GM21737 (cell line): ENCODE measurements around the gene TGFBI.

Experiments
- ATAC-seq: cut with Tn5 transposase; IDR thresholded peaks from one replicate; pipeline ENCODE4 v1.9.1; 2021; ENCODE audit warnings: mild to moderate bottlenecking, moderate library complexity; ENCODE audit not compliant: unreplicated experiment

Gene TGFBI

DNA sequence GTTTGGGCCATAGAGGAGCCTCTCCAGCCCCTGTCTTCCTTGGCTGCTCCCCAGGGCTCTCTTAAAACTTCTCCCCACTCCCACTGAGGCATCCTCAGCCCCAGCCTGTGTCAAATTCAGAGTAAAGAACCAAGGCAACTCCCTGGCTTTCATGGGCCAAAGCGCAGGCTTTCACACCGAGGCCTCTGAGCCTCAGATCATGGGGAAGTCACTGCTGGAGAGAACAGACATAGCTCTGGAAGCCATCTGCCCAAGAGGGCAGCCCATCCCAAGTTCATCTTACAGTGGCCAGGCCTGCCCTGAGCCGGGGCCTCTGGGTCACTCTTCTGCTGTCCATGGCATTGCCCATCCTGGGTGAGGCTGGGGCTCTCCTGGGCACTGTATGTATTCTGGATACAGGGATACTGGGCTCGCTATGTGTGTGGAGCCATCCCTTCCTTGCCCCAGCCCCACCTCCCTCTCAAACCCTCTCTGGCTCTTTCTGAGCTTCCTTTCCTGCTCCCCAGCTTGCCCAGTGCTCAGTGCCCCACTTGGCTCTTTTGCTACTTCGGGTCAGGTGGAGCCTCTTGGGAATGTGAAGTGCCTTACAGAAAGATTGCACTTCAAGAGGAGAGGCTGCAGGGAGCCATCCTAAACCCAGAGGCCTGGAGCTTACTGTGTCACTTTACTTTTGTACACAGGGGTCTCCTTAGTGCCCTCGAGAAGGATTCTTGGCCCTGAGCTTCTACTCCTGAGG is 33.0 kb downstream of the TGFBI start:
- no peak for ATAC-seq

DNA sequence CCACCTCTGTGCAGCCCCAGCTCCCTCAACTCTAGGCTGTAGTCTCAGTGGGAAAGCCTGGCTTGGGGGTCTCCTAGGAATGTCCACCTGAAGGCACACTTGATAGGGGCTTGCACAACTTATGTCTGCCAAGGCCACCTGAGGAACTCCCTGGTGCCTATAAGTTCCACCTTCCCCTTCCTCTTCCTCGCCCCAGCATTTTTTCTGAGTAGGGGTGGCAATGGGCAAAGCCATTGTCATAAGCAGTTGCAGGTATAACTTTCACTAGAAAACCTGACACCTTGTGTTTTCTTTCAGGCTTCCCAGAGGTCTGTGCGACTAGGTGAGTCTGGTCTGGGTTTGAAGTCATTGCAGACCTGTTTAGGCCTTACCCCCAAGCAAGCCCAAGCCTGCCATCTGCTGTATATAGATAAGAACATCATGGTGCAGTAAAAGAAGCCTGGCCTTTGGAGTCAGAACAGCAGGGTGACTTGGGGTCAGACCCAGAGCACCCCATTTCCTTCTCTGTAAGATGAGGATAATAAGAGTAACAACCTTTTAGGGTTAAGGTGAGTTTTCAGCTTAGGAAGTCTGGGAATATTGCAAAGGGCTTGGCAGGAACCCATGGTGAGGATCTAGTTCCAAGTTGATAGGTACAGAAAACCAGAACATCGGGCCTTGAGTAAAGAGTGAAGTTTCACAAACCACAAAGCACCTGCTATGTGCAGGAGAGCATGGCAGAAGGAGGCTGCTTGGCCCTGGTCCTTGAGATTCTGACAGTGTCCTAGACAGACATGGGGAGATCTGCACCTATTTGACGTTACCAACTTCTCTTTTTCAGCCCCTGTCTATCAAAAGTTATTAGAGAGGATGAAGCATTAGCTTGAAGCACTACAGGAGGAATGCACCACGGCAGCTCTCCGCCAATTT is 33.8 kb downstream of the TGFBI start:
- no peak for ATAC-seq

DNA sequence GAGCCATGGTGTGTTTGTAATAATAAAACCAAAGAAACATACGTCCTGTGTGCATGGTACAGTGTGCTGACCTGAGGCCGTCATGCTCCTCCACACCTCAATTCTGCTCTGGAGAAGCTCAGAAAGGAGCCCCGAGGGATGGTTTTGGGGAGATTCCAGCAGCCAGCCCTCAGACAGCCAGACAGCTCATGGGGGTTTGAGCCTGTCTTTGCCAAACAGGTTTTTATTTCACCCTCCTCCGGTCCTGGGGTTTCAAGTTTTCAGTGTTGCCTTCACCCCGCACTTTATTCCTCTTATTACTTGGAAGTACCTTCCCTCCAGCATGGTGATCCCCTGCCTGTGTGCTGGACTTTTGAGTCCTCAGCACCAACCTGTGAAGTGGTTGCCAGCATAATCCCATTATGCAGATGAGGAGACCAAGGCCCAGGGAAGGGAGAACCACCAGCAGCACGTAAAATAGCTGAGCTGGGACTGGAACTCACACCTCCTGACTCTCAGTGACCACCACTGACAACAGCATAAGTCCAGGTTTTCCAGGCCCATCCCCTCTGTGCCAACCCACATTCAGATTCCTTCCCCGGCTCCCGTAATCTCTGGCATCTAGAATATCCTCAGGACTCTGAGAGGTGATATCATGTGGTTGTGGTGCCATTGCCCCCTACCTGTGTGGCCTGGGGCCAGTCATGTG is 35.1 kb downstream of the TGFBI start:
- no peak for ATAC-seq

DNA sequence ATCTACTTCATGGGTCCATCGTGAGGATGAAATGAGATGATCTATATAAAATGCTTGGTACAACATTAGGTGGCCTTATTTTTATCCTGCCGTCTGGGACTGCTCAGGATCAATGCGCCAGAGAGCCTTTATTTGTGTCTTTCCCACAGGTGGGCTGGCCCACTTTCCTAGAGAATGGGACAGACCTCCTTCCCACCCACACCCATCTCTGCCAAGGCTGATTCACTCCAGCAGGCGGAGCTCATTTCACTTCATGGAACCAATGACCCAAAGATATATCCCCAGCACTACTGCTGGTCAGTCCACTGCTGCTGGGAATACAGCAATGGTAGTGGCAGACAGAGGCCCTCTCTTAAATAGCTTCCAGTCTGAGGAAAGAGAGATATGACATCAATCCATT is 35.7 kb downstream of the TGFBI start:
- no peak for ATAC-seq

DNA sequence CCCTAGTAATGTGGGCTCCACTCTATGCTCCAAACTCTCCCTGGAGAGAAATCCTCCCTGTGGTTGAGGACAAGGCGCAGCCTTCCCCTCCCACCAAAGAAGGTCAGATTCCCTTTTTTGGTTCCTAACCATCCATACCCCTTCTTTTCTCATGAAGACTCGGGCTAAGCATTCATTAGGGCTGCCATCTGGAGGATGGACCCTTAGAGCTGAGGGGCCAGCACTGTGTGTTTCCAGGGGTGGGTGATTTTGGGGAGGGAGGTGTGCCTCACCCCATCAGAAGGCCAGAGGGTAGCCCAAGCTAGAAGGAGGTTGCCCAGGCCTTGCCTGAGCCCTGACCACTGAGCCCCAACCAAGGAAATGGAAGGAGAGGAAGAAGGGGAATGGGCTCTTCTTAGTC is 36.8 kb downstream of the TGFBI start:
- ATAC-seq = no peak

DNA sequence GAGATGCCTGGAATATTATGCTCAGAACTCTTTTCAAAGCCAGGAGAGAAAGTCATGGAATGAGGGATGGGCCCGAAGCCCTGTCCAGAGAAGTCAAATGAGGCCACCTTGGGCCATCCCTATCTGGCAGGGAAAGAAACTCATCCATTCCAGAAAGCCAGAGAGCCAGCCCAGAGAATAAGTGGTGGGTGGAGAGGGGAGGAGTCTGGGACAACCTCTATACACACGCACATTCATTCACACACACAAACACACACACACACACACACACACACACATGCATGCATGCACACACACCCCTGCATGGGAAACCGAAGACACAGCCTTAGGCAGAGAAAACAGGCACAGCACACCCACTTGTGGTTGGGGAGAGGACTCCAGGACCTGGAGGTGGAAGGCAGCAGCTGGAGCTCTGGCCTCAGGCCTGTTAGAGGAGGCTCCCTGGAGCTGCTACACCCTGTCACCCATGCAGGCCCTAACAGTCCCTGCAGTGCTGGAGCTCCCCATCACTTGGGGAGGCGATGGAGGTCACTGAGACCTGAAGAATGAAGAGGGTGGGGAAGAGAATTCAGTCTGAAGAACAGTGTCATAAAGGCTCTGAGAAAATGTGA is 38.0 kb downstream of the TGFBI start:
- ATAC-seq = no peak

DNA sequence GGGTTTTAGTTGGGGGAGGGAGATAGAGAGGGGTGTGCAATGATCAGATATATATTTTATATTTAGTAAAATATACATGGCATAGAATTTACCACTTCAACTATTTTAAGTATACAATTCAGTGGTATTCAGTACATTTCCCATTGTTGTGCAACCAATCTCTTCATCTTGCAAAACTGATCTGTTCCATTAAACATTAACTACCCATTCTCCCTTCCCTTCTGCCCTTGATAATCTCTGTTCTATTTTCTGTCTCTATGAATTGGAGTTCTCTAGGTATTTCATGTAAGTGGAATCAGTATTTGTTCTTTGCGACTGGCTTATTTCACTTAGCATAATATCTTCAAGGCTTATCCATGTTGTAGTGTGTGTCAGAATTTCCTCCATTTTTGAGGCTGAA is 38.6 kb downstream of the TGFBI start:
- ATAC-seq = no peak

DNA sequence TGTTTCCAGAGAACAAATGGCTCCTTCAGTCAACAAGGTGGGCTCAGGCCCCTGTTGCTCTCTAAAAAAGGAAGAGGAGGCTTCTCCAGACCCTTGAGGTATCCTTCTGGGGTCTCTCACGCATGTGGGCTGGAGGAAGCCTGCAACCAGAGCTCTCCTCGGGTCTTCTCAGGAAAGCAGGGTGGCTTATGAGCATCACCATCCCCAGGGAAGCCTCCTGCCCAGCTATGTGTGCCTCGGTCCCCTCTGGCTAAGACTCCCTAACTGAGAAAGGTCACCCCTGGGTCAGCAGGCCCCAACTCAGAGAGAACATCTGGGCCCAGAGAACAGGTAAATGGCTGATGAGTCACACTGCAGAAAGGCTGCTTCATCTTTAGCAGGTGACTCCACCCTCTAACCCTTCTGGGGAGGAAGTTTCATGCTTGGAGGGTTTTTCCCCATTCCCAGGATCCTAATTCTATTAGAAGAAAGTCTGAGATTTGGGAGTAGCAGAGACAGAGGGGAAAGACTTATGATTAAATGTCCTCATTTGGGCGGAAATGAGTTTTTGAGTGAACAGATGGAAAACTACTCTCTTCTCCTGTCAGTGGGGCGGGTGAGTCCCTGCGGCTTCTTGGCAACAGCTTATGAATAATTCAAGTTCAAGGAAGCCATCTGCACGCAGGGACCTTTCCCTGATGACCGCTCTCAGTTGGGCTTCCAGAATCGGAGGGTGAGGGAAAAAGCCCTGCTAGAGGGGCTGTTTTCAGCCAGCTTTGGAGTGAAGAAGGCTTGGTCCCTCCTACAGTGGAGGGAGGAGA is 41.9 kb downstream of the TGFBI start:
- no peak for ATAC-seq

DNA sequence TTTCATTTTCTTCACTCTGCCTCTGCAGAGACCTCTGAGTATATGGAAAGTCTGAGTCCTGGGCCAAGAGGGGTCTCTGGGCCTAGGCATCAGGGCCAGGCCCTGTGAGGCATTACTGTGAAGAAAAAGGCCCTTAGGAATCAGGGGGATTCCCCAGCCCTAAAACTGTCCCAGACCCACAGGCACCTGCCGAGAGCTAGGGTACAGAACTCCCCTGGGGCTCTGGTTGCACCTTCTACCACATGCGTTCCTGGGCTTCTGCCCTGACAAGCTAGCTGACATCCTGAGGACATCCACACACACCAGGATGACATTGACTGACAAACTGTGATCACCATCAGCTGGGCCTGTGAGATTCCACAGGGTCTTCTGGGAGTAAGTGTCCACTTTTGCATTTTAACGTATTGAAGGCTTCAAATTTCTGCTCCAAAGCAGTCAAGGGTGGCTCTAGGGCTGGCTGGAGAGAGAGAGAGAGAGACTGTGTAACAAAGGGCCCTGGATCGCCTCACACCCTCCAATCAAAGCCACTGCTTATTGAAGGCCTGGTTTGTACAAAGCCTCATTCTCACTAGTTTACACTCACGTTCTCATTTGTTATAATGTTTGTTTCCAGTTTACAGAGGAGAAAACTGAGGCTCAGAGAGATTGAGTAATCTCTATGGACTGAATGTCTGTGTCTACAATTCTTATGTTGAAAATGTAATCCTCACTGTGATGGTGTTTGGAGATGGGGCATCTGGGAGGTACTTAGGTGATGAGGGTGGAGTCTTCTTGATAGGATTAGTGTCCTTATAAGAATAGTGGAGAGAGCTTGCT is 45.1 kb downstream of the TGFBI start:
- ATAC-seq = peak; percentile 64

DNA sequence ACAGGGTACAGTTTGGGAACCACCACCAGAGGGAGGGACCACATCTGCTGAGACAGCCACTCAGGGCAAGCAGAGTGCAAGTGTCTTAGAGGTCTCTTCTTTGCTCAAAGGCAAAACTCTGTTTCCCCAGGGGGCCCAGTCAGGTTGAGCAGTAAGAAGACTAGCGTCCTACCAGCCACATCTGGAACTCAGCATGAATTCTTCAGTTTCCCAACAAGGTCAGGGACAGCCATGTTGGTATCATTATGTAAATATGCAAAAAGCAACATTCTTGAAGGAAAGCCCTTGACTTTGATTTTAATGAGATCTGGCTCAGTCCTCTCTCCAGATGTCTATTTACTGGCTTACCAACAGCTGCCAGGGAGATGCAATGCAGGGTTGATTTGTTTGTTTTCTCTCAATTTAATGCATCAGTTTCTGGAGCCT is 46.7 kb downstream of the TGFBI start:
- ATAC-seq = no peak

DNA sequence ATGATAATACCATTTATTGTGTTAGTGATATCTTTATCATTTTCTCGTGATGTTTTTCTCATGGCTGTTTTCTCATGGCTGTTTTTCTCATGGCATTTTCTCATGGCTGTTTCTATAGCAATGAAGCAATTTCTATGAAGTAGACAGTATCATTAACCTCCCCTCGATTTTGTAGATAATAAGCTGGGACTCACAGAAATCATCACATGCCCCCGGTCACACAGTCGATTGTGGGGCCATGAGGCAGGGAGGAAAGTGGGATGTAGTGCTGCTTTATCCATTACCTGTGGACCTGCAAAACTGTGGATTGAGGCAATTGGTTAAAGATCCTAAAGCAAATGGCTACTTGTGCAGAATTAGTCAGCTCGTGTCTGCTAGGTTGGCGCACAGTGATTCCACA is 47.3 kb downstream of the TGFBI start:
- no peak for ATAC-seq

DNA sequence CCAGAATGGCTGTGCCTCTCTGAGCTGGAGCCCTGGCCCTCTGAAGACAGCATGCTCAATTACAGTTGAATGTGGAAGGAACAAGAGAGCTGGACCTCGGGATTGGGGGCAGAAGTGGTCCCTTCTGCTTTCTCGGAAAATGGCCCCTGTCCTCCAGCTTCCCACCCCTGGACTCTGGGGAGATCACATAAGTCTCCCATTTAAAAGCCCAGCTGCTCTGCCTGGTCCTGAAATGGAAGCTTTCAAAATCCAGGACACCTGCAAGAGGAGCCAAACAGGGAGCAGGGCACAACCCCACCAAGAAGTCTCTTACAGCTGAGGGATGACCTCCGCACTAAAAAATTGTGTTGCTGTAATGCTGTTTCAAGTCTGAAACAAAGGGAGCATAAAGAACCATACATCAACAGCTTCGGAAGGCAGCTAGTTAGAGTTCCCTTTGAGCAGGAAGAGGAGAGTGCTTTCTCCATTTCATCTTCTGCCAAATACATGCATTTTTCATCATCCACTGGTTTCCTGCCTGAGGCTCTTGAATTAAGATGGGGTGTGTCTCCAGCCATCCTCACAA is 48.2 kb downstream of the TGFBI start:
- ATAC-seq = no peak

DNA sequence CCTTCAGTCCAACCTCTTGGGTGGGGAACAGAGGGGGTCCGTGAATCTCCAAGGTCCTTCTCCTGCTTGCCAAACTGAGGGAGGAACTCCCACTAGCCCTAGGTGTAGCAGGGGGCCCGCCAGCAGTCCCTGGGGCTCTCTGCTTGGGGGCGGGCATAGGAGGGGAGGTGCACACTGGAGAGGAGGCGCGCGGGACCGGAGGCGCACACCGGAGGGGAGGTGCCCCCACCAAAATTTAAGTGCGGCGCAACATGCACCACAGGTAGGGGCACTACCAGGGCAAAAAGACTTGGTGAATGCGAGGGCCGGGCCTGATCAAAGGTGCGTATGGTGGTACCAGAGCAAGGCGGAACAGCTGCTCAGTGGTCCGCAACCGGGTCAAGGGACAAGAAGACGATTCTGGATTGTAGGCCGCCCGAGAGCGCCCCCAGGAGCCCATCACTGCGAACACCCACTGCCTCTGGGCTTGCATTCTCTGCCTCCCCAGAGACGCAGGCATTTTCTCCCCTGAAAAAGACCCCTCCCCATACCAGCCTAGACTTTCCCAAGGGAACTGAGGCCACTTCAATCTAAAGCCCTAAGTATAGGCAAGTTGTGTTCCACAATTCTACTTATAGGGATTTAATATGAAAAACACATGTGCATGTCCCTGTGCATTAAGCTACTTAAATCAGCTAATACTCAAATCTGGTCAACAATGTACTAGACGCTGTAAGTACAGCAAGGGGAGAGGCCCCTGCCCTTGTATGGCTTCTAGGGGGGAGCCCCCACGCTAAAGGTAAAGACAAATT is 50.6 kb downstream of the TGFBI start:
- no peak for ATAC-seq

DNA sequence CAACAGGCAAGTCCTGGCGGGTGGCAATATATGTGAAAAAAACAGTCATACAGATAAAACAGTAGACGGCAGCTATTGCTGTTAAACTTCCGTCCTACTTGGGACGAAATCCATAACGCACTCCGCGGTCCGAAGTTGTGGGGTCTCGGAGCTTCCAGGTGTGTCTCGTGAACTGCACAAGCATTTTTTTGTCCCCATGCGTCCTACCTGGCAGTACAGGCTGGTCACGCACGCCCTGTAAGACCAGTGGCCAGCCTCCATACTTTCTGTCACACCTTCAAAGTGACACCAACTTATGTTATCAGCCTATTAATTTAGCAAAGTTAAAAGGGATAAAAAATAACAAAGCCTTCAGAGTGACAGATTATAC is 51.3 kb downstream of the TGFBI start:
- ATAC-seq = peak; percentile 16

DNA sequence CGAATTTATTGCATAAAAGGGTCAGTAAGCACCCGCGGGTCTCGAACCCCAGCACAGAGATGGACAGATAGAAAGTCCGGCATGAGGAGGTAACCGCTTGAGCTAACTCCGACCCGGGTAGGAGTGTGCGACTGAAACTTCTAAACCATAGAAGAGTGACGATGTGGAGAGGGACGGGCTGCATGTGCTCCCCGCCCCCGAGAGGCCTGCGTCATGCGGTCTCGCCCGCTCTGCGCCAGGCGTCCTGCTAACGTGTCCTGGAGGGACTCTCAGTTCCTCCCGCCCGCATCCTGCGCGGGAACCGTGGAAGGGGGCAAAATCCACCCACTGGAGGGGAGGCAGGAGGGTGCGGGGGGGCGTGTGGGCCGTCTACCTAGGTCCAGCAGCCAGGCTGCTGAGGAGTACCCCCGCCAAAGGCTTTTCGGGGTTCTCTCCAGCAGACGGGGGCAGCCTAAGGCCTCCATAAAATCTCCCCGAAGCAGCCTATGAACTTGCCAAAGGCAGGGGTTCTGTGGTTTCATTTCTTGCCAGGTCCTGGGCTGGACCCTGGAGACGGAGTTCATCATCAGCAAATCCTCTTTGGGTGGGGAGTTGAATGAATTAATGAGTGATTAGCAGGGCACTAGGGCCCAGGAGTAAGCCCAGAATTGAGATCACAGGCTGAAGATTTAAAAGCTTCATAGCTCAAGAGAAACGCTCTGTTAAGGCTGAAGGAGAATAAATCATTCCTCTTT is 51.9 kb downstream of the TGFBI start:
- peak; percentile 87 for ATAC-seq

DNA sequence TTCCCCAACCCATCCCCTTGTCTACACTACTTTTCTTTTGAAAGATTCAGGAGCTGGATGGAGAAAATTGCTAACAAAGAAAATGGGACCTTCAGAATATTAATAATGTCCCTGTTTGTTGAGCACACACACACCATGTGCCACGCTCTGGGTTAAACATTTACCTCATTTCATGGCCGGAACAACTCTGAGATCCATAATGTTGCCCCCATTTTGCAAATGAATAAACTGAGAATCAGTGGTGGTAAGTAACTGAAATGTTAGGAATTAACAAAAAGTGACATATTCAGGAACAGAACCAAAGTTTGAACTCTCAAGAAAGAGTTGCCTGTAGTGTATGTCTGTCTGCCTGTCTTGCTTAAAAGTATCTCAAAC is 52.4 kb downstream of the TGFBI start:
- ATAC-seq = no peak

DNA sequence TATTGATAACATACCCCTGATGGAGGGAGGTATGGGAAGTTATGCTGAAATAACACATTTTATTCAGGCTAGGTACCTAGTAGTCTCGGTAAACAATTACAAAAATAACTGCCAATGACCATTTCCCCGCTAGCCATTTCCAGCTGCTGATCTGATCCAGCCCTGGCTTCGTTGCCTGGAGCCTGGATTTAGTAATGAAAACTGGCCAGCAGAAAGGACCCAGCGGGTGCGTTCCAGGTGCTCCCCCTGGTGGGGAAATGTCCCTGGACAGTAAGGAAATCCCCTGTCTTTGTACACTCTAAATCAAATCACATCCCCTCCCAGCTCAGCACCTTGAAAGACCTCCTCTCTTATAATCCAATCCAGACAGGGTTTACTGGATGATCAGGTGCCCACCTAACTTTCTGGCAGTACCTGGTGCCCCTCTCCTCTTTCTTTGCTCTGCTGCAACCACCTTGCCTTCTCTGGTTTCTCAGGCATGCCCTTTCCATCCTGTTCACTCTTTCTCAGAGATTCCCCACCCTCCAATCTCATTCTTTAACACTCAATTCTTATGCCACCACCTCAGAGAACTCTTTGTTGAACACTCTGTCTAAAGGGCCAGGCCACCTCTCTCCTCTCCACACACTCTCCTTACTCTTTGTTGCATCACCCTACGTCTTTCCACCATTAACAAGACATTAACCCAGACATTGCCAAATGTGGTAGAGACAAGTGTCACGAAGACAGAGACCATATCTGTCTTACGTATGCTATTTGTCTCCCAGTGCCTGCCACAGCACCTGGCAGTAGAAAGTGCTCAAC is 53.8 kb downstream of the TGFBI start:
- ATAC-seq = no peak
